Tibial nerve (tissue), 3 donors: Measurements from ENCODE around the gene SETX.

Experiments used
- CTCF ChIP-seq, 5 experiments: fragments of 200-600 bp in 3 of 5; fragments of 450-650 bp in 2 of 5; sonication (generic) in 3 of 5; IDR thresholded peaks; one replicate each; pipeline ENCODE4 v1.5.1; 2016 to 2019; ENCODE audit warnings: antibody characterized with exemption in 5 of 5, mild to moderate bottlenecking in 3 of 5, moderate library complexity in 2 of 5
- POLR2A ChIP-seq, 2 donors: fragments of 450-650 bp; IDR thresholded peaks; one replicate each; pipeline ENCODE4 v1.6.1; 2017; ENCODE audit warnings: antibody characterized with exemption in 2 of 2, mild to moderate bottlenecking in 2 of 2, moderate library complexity in 2 of 2

DNA sequence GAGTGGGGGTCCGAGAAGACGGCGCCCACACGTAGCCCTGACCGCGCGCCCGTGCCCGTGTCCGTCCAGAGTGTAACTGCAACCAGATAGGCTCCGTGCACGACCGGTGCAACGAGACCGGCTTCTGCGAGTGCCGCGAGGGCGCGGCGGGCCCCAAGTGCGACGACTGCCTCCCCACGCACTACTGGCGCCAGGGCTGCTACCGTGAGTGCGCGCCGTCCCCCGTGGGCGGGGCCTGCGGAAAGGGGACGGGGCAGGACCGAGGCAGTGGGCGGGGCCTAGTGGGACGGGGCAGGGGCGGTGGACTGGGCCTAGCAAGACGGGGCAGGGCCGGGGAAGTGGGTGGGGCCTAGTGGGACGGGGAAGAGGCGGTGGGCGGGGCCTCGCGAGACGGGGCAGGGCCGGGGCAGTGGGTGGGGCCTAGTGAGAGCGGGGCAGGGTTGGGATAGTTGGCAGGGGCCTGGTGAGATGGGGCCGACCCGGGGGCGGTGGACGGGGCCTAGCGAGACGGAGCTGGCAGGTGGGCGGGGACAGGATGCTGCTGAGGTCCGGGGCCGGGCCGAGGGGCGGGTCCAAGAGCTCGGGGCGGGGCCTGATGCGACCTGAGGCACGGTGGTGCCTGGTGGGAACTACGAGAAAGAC lies 113.8 kb downstream of the SETX start:
- no peak for TF ChIP-seq CTCF (IDR thresholded peaks at IDR 0.05)
- TF ChIP-seq POLR2A (IDR thresholded peaks at IDR 0.05): peak in 1 of 2 donors; percentile 53
